Fibroblast of skin of back (primary cell): ENCODE results near the gene THOC2. TPM values are rescaled to one million over a fixed set of nuclear protein-coding genes. Genes with fewer than 3 reads are reported as not detected.
"Not testable (repeated sequence)": the region's sequence is repeated elsewhere in the genome, so short reads cannot be mapped to it uniquely, and the experiment has no call there.

Source experiments
- DNase-seq: peaks from one replicate; pipeline ENCODE4 v3.0.0-alpha.2; 2013
- polyA plus RNA-seq, 2 experiments: library from polyadenylated mRNA; unstranded; fragments of 120-200 nt; gene quantifications; one replicate each; pipeline ENCODE4 v1.2.1, GENCODE V29; 2013; ENCODE audit not compliant: insufficient read length in 2 of 2

Gene THOC2
- polyA plus RNA-seq (2013, experiment 1 of 2; ENCODE audit: insufficient read length), result 38.9 TPM
- polyA plus RNA-seq (2013, experiment 2 of 2; ENCODE audit: insufficient read length), result 53.5 TPM

DNA sequence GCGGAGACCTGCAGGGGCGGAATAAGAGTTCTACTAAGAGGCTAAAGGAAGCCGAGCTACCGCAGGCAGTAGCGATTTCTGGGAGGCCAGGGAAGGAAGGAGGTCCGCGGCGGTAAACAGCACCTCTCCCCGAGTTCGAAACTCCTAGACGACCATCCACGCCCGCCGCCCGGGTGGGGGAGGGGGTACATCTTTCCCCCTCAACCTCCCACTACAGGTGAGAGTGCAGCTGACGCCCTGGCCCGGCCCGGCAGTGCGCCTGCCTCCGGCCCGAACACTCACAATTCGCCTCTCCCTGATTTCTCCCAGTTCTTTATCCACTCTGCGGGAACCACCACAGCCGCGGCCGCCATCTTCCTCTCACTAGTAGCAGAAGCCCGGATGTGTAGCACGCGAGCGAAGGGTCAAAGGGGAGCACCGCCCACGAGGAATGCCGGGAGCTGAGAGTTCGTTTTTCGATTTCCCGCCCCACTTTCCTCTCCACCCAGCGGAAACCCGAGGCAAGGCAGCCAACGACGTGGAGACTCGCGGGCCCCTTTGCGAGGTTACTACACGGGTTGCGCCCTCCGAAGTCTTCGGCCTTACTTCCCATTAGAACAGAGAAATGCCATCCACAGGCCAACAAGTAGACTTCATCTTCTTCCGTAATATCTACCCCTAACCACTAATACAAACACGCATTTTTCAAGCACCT, at the start of gene THOC2:
Gene THOC2, minus strand, starts transcription at position 383 of the 694 bp plus-strand sequence. Its CDS starts 30 bp downstream, at position 353.
- peak; percentile 88 for DNase-seq

DNA sequence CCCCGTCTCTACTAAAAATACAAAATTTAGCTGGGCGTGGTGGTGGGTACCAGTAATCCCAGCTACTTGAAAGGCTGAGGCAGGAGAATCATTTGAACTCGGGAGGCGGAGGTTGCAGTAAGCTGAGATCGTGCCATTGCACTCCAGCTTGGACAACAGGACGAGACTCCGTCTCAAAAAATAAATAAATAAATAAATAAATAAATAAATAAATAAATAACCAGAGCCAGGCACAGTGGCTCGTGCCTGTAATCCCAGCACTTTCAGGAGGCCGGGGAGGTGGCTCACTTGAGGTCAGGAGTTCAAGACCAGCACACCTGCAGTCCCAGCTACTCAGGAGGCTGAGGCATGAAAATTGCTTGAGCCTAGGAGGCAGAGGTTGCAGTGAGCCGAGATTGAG, 48.9 kb upstream of the THOC2 start:
- not testable (repeated sequence) for DNase-seq

DNA sequence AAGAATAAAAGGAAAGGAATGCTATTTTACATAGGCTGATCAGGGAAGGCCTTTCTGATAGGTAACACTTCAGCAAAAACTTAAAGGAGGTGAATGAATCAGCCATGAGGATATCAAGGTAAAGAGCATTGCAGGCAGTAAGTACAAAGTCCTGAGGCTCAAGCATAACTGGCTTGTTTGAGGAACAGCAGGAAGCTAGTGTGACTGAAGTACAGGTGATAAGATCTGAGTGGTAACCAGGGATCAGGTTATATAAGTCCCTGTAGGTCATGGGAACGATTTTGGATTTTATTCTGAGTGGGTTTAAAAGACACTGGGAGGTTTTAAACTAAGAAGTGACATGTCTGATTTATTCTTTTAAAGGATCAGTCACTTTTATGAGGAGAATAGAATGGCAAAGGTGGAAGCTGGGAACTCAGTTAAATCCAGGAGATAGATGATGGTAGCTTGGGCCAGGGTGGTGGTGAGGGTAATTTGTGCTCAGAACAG, 47.1 kb upstream of the THOC2 start:
- no peak for DNase-seq

- DNase-seq, result no peak
These were observed 40.6 kb upstream of the THOC2 start for GRCh38 chrX:123773258-123773988.

GRCh38 chrX:123771449-123772064, 38.7 kb upstream of the THOC2 start:
- DNase-seq, result no peak

- peak; percentile 88 for DNase-seq
These were observed 32.4 kb upstream of the THOC2 start for GRCh38 chrX:123764967-123765871.

DNA sequence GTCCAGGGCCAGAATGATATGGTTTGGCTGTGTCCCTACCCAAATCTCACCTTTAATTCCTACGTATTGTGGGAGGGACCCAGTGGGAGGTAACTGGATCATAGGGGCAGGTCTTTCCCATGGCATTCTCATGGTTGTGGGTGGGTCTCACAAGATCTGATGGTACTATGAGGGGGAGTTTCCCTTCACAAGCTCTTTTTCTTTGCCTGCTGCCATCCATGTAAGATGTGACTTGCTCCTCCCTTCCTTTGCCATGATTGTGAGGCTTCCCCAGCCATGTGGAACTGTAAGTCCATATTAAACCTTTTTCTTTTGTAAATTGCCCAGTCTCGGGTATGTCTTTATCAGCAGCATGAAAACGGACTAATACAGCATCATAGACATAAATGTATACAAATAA, 27.0 kb upstream of the THOC2 start:
- DNase-seq, result not testable (repeated sequence)

DNA sequence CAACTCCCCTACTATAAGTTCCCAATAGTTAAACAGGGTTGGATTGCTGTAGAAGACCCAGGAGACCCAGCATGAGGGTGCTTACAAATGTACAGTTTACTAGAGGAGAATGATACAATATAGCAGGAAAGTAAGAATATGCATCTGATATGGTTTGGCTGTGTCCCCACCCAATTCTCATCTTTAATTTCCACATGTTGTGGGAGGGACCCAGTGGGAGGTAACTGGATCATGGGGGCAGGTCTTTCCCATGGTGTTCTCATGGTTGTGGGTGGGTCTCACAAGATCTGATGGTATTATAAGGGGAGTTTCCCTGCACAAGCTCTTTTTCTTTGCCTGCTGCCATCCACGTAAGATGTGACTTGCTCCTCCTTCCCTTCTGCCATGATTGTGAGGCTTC, 24.9 kb upstream of the THOC2 start:
- not testable (repeated sequence) for DNase-seq

- DNase-seq, result no peak
These were observed 23.5 kb upstream of the THOC2 start for GRCh38 chrX:123756320-123756719.

DNA sequence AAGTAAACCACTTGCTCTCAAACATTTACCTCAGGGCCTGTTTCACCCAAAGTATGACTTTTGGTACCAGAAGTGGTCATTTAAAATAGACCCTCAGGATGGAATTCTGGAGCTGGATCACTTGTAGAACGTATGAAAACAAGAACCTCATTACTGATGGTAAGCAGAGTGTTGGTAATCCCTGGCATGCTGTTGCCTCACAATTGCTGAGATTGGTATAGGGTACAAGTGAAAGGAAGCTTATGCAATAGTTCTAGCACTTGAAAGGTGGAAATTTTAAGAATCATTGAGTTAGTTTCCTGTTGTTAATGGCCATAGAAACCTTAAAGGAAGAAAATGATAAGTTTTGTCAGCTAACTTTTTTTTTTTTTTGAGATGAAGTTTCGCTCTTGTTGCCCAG, 22.3 kb upstream of the THOC2 start:
- no peak for DNase-seq

GRCh38 chrX:123753656-123754350, 21.0 kb upstream of the THOC2 start:
- no peak for DNase-seq

- DNase-seq, result no peak
These were observed 16.8 kb upstream of the THOC2 start for GRCh38 chrX:123749643-123750042.

- DNase-seq, result no peak
These were observed 12.7 kb upstream of the THOC2 start for GRCh38 chrX:123745511-123745910.

- no peak for DNase-seq
These were observed 10.5 kb upstream of the THOC2 start for GRCh38 chrX:123743312-123743711.

DNA sequence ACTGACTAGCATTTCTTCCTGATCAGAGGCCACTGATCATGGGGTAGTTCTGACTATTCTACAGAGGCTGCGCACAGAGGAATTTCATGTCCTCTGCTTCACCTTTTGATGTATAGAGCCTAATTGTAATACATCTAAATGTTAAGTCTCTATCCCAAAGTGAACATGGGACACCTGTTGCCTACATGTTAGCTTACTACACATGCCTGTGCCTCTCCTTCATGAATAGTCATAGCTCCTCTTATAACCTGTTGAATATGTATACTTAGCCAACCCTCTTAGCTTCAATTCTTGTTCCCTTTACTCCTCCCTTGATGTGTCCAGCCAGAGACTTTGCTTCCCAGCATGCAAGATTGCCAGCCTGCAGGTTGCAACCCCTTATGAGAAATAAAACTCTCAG, 9.6 kb upstream of the THOC2 start:
- DNase-seq, result no peak

GRCh38 chrX:123740536-123740935, 7.7 kb upstream of the THOC2 start:
- no peak for DNase-seq

GRCh38 chrX:123740006-123740405, 7.2 kb upstream of the THOC2 start:
- no peak for DNase-seq

- no peak for DNase-seq
These were observed 6.6 kb upstream of the THOC2 start for GRCh38 chrX:123739474-123739873.

GRCh38 chrX:123738378-123738940, 5.6 kb upstream of the THOC2 start:
- DNase-seq, result no peak

DNA sequence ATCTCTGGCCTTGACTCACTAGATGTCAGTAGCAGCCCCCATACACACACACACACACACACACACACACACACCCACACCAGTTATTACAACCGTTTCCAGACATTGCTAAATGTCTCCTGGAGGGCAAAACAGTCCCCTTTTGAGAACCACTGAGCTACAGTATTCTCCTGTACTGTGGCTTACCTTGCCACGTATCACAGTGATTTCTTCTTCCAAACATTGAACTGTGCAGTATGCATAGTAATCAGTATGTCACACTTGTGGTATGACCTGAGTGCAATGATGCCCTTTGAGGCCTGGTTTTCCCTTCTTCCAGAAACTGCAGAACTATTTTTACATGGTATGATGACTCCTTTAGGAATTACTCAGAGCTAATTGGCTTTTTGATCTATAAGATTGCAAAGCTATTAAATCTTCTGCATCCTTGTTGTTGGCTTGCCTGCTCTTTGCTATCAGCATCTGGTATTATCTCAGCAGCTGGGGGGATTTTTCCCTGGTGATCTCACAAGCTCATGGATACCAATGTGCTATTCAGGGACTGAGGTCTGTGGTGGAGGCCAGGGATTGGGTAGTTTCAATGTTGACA, 3.6 kb upstream of the THOC2 start:
- peak; percentile 45 for DNase-seq

- not testable (repeated sequence) for DNase-seq
These were observed 2.3 kb upstream of the THOC2 start for GRCh38 chrX:123735137-123735536.
